SK-N-SH treated with all-trans-retinoic acid at 6 μM for 48 hours (cell line): ENCODE data around the gene FLNC.

Experiments
- ATAC-seq: fragments of 200-7000 bp; cut with Tn5 transposase; 3 replicates; pipeline ENCODE4 v1.9.1; 2020; ENCODE audit warnings: mild to moderate bottlenecking, moderate library complexity
- ARNTL ChIP-seq: fragments of 450-650 bp; formaldehyde crosslinking; IDR thresholded peaks from 2 replicates; pipeline ENCODE4 v1.5.0; 2020; ENCODE audit warnings: low read depth, mild to moderate bottlenecking, moderate library complexity, borderline replicate concordance
- BACH2 ChIP-seq: fragments of 250-450 bp; sonication (Bioruptor Pico); IDR thresholded peaks from 2 replicates; pipeline ENCODE4 v1.9.0; 2021; ENCODE audit warnings: mild to moderate bottlenecking, borderline replicate concordance
- CREB5 ChIP-seq: fragments of 250-450 bp; sonication (Bioruptor Pico); IDR thresholded peaks from 2 replicates; pipeline ENCODE4 v1.5.1; 2020; ENCODE audit warnings: low read depth, mild to moderate bottlenecking, moderate library complexity
- CSDC2 ChIP-seq: fragments of 250-450 bp; sonication (Bioruptor Pico); IDR thresholded peaks from 2 replicates; pipeline ENCODE4 v1.5.0; 2020; ENCODE audit warnings: mild to moderate bottlenecking, moderate library complexity
- ESRRG ChIP-seq: fragments of 250-450 bp; sonication (Bioruptor Pico); IDR thresholded peaks from 2 replicates; pipeline ENCODE4 v1.6.1; 2021; ENCODE audit warnings: mild to moderate bottlenecking
- GLIS3 ChIP-seq: fragments of 250-450 bp; sonication (Bioruptor Pico); IDR thresholded peaks from 2 replicates; pipeline ENCODE4 v1.5.0; 2020; ENCODE audit warnings: mild to moderate bottlenecking, moderate library complexity
- ISL1 ChIP-seq: fragments of 250-450 bp; sonication (Bioruptor Pico); IDR thresholded peaks from 2 replicates; pipeline ENCODE4 v2.1.2; 2022; ENCODE audit warnings: mild to moderate bottlenecking, moderate library complexity
- OSR1 ChIP-seq: fragments of 250-450 bp; sonication (Bioruptor Pico); IDR thresholded peaks from 2 replicates; pipeline ENCODE4 v1.8.0; 2022; ENCODE audit warnings: moderate library complexity, mild to moderate bottlenecking, inconsistent platforms
- PATZ1 ChIP-seq: fragments of 250-450 bp; sonication (Bioruptor Pico); IDR thresholded peaks from 2 replicates; pipeline ENCODE4 v1.8.0; 2020; ENCODE audit warnings: mild to moderate bottlenecking, moderate library complexity, borderline replicate concordance
- POU6F1 ChIP-seq: fragments of 250-450 bp; sonication (Bioruptor Pico); IDR thresholded peaks from 2 replicates; pipeline ENCODE4 v1.8.0; 2021; ENCODE audit warnings: low read depth, mild to moderate bottlenecking, moderate library complexity, borderline replicate concordance
- PPARA ChIP-seq: fragments of 250-450 bp; sonication (Bioruptor Pico); IDR thresholded peaks from 2 replicates; pipeline ENCODE4 v1.5.0; 2020; ENCODE audit warnings: mild to moderate bottlenecking, borderline replicate concordance
- RARB ChIP-seq: fragments of 250-450 bp; sonication (Bioruptor Pico); IDR thresholded peaks from 2 replicates; pipeline ENCODE4 v1.8.0; 2021; ENCODE audit warnings: mild to moderate bottlenecking, moderate library complexity
- SNAI2 ChIP-seq: fragments of 250-450 bp; sonication (Bioruptor Pico); IDR thresholded peaks from 2 replicates; pipeline ENCODE4 v1.5.0; 2020; ENCODE audit warnings: mild to moderate bottlenecking, moderate library complexity
- TCF4 ChIP-seq: fragments of 250-450 bp; sonication (Bioruptor Pico); IDR thresholded peaks from 2 replicates; pipeline ENCODE4 v1.8.0; 2021; ENCODE audit warnings: mild to moderate bottlenecking, moderate library complexity, borderline replicate concordance
- TSHZ2 ChIP-seq: fragments of 250-450 bp; sonication (Bioruptor Pico); IDR thresholded peaks from 2 replicates; pipeline ENCODE4 v1.5.0; 2020; ENCODE audit warnings: mild to moderate bottlenecking, moderate library complexity
- ZC3H10 ChIP-seq: fragments of 250-450 bp; sonication (Bioruptor Pico); IDR thresholded peaks from 2 replicates; pipeline ENCODE4 v1.5.1; 2021; ENCODE audit warnings: mild to moderate bottlenecking, moderate library complexity
- ZFP3 ChIP-seq: fragments of 250-450 bp; sonication (Bioruptor Pico); IDR thresholded peaks from 2 replicates; pipeline ENCODE4 v1.5.0; 2020; ENCODE audit warnings: mild to moderate bottlenecking, moderate library complexity
- ZFP30 ChIP-seq: fragments of 450-650 bp; formaldehyde crosslinking; IDR thresholded peaks from 2 replicates; pipeline ENCODE4 v1.5.0; 2022; ENCODE audit warnings: mild to moderate bottlenecking, moderate library complexity
- ZNF565 ChIP-seq: fragments of 450-650 bp; formaldehyde crosslinking; conservative IDR thresholded peaks from 2 replicates; pipeline ENCODE4 v1.5.0; 2020; ENCODE audit warnings: low read depth, mild to moderate bottlenecking, moderate library complexity
- ZNF70 ChIP-seq: fragments of 450-650 bp; formaldehyde crosslinking; IDR thresholded peaks from 2 replicates; pipeline ENCODE4 v1.5.0; 2020; ENCODE audit warnings: mild to moderate bottlenecking, moderate library complexity
- ZNF8 ChIP-seq: fragments of 450-650 bp; formaldehyde crosslinking; IDR thresholded peaks from 2 replicates; pipeline ENCODE4 v1.5.0; 2020; ENCODE audit warnings: mild to moderate bottlenecking, moderate library complexity

FLNC gene

GRCh38 chr7:128882134-128882533 is 51.9 kb downstream of the FLNC start:
- ATAC-seq: no peak
- TF ChIP-seq ZNF70 (CRISPR knock-in tag): no peak
- TF ChIP-seq ISL1 (CRISPR knock-in tag): no peak
- TF ChIP-seq TCF4 (CRISPR knock-in tag): no peak
- TF ChIP-seq PATZ1 (CRISPR knock-in tag): no peak
- no peak for TF ChIP-seq ZNF8
- TF ChIP-seq ZC3H10 (CRISPR knock-in tag): no peak
- no peak for TF ChIP-seq CSDC2 (CRISPR knock-in tag)
- TF ChIP-seq ZFP30 (CRISPR knock-in tag): no peak

GRCh38 chr7:128883622-128884448 is 53.6 kb downstream of the FLNC start:
- peak; percentile 71 for ATAC-seq
- TF ChIP-seq CSDC2 (CRISPR knock-in tag) (no peak), ESRRG (no peak), POU6F1 (CRISPR knock-in tag) (no peak), ZFP3 (CRISPR knock-in tag) (no peak), ZNF70 (CRISPR knock-in tag) (no peak), OSR1 (no peak), ARNTL (CRISPR knock-in tag) (no peak), RARB (CRISPR knock-in tag) (no peak), TSHZ2 (CRISPR knock-in tag) (no peak), SNAI2 (CRISPR knock-in tag) (no peak)

- ATAC-seq: no peak
- TF ChIP-seq SNAI2 (CRISPR knock-in tag): no peak
- TF ChIP-seq PPARA (CRISPR knock-in tag): no peak
- TF ChIP-seq OSR1: no peak
- TF ChIP-seq CREB5 (CRISPR knock-in tag): no peak
- TF ChIP-seq PATZ1 (CRISPR knock-in tag): no peak
- TF ChIP-seq ZNF565 (CRISPR knock-in tag): no peak
- TF ChIP-seq ZFP3 (CRISPR knock-in tag): no peak
- TF ChIP-seq BACH2 (CRISPR knock-in tag): no peak
- no peak for TF ChIP-seq TCF4 (CRISPR knock-in tag)
- no peak for TF ChIP-seq POU6F1 (CRISPR knock-in tag)
- TF ChIP-seq TSHZ2 (CRISPR knock-in tag): no peak
- no peak for TF ChIP-seq GLIS3 (CRISPR knock-in tag)
- TF ChIP-seq ARNTL (CRISPR knock-in tag): no peak
- TF ChIP-seq ZNF70 (CRISPR knock-in tag): no peak
- no peak for TF ChIP-seq CSDC2 (CRISPR knock-in tag)
Measured at GRCh38 chr7:128884561-128885369, 54.6 kb downstream of the FLNC start.
